Measurements from ENCODE around the gene BAIAP2L1. TPM values are rescaled to one million over a fixed set of nuclear protein-coding genes. Genes with fewer than 3 reads are reported as not detected.

The BAIAP2L1 gene
- total RNA-seq, 3 donors from 2014 or later (not counting 1 experiment from before 2014, with no cell fraction given) = not detected

GRCh38 chr7:98323597-98324322, 77.1 kb downstream of the BAIAP2L1 start:
- H3K27me3 Mint-ChIP-seq (ENCODE audit: low read depth in 2 of 2) = peaks cover 5 to 12% of the 10 kb centered on the region in 2 donors
- no peak overlapping the region for H3K4me3 Mint-ChIP-seq
- H3K27me3 ChIP-seq (ENCODE audit: control insufficient read depth, insufficient read depth, low read length) = no peaks in the 10 kb centered on the region
- no peaks in the 10 kb centered on the region for H3K36me3 ChIP-seq (ENCODE audit: control insufficient read depth, insufficient read depth, low read length)
- H3K27ac Mint-ChIP-seq = no peak overlapping the region
- H3K4me3 ChIP-seq (ENCODE audit: low read length) = no peak overlapping the region
- H3K36me3 Mint-ChIP-seq = no peaks in the 10 kb centered on the region
- WGBS (ENCODE audit: insufficient coverage) = 68% methylated on average over 28 of the region's 28 CpGs
- TF ChIP-seq CTCF (IDR thresholded peaks at IDR 0.05) = no peak
- no peaks in the 10 kb centered on the region for H3K9me3 ChIP-seq (ENCODE audit: control insufficient read depth, insufficient read depth, low read length)
- H3K27ac ChIP-seq (ENCODE audit: low read length) = no peak overlapping the region
- no peaks in the 10 kb centered on the region for H3K4me1 ChIP-seq (ENCODE audit: control insufficient read depth, insufficient read depth, low read length)
- no peaks in the 10 kb centered on the region for H3K4me1 Mint-ChIP-seq
- ATAC-seq = no peak
- DNase-seq = no peak
- intact Hi-C loops (cut with micrococcal nuclease) = no loop called here
- H3K9me3 Mint-ChIP-seq = no peaks in the 10 kb centered on the region

GRCh38 chr7:98322331-98323270, 78.3 kb downstream of the BAIAP2L1 start:
- no peak for DNase-seq
- Histone ChIP-seq H3K9me3 (ENCODE audit: control insufficient read depth, insufficient read depth, low read length) (no peaks in the 10 kb centered on the region), H3K27ac (ENCODE audit: low read length) (no peak overlapping the region), H3K36me3 (ENCODE audit: control insufficient read depth, insufficient read depth, low read length) (no peaks in the 10 kb centered on the region), H3K4me3 (ENCODE audit: low read length) (no peak overlapping the region), H3K4me1 (ENCODE audit: control insufficient read depth, insufficient read depth, low read length) (no peaks in the 10 kb centered on the region), H3K27me3 (ENCODE audit: control insufficient read depth, insufficient read depth, low read length) (no peaks in the 10 kb centered on the region)
- no peak for ATAC-seq
- WGBS (ENCODE audit: insufficient coverage) = 82% methylated on average over 24 of the region's 24 CpGs
- Mint-ChIP-seq H3K36me3 (no peaks in the 10 kb centered on the region), H3K27me3 (ENCODE audit: low read depth in 2 of 2) (peaks cover 4 to 12% of the 10 kb centered on the region in 2 donors), H3K27ac (no peak overlapping the region), H3K9me3 (no peaks in the 10 kb centered on the region), H3K4me1 (no peaks in the 10 kb centered on the region), H3K4me3 (no peak overlapping the region)
- TF ChIP-seq CTCF (IDR thresholded peaks at IDR 0.05) = no peak
- intact Hi-C loops (cut with micrococcal nuclease) = no loop called here

- Mint-ChIP-seq H3K27me3 (ENCODE audit: low read depth in 2 of 2) (peaks cover 5 to 12% of the 10 kb centered on the region in 2 donors), H3K36me3 (no peaks in the 10 kb centered on the region), H3K9me3 (no peaks in the 10 kb centered on the region), H3K4me1 (peaks cover 0 to 5% of the 10 kb centered on the region in 2 donors), H3K27ac (no peak overlapping the region), H3K4me3 (no peak overlapping the region)
- DNase-seq (no peak), ATAC-seq (no peak)
- no peak for TF ChIP-seq CTCF (IDR thresholded peaks at IDR 0.05)
- intact Hi-C loops (cut with micrococcal nuclease) = no loop called here
- H3K4me3 ChIP-seq (ENCODE audit: low read length) = no peak overlapping the region
- no peaks in the 10 kb centered on the region for H3K27me3 ChIP-seq (ENCODE audit: control insufficient read depth, insufficient read depth, low read length)
- no peaks in the 10 kb centered on the region for H3K4me1 ChIP-seq (ENCODE audit: control insufficient read depth, insufficient read depth, low read length)
- no peak overlapping the region for H3K27ac ChIP-seq (ENCODE audit: low read length)
- 84% methylated on average over 10 of the region's 10 CpGs for WGBS (ENCODE audit: insufficient coverage)
- no peaks in the 10 kb centered on the region for H3K9me3 ChIP-seq (ENCODE audit: control insufficient read depth, insufficient read depth, low read length)
- H3K36me3 ChIP-seq (ENCODE audit: control insufficient read depth, insufficient read depth, low read length) = no peaks in the 10 kb centered on the region
Measured at GRCh38 chr7:98321301-98321700, 79.6 kb downstream of the BAIAP2L1 start.
